ENCODE results near the gene TENM3.

GRCh38 chr4:182454440-182455013, 211.3 kb downstream of the TENM3 start:
- TF ChIP-seq EZH2 (IDR thresholded peaks at IDR 0.05; ENCODE audit: borderline replicate concordance, low read length) (no peak), CTCF (IDR thresholded peaks at IDR 0.05; ENCODE audit: low read length) (no peak)
